GM21717 (cell line): ENCODE measurements around the gene CXCL16.
"Not testable (repeated sequence)": the region's sequence is repeated elsewhere in the genome, so short reads cannot be mapped to it uniquely, and the experiment has no call there.

Experiments
- ATAC-seq: cut with Tn5 transposase; IDR thresholded peaks from one replicate; pipeline ENCODE4 v1.9.1; 2021; ENCODE audit warnings: mild to moderate bottlenecking, moderate library complexity; ENCODE audit not compliant: unreplicated experiment

The CXCL16 gene

DNA sequence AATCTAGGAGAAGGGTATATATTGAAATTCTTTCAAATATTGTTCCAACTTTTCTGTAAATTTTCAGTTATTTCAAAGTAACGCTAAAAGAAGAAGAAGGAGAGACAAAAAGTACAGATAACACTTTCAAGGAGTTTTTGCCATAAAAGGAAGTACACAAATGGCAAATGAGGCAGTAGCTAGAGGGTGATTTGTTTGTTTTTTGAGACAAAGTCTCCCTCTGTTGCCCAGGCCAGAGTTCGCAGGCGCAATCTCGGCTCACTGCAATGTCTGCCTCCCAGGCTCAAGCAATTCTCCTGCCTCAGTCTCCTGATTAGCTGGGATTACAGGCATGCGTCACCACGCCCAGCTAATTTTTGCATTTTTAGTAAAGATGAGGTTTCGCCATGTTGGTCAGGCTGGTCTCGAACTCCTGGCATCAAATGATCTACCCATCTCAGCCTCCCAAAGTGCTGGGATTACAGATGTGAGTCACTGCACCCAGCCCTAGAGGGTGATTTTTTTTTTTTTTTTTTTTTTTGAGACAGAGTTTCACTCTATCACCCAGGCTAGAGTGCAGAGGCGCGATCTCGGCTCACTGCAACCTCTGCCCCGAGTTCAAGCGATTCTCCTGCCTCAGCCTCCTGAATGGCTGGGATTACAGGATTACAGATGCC is 40.2 kb downstream of the CXCL16 start:
- ATAC-seq: not testable (repeated sequence)

DNA sequence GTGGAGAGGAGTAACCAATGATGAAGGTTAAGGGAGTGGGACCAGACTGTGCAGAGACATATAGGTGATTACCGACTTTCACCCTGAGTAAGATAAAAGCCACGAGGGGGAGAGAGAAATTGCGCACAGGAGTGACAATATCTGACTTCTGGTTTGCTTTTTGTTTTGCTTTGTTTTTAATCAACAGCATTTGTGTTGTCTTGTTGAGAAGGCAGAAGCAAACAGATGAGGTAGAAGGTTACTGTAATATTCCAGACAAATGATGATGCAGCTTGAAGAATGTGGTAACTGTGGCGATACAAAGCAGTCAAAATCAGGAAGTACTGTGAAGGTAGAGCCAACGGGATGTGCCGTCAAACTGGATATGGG is 43.3 kb downstream of the CXCL16 start:
- ATAC-seq: no peak

DNA sequence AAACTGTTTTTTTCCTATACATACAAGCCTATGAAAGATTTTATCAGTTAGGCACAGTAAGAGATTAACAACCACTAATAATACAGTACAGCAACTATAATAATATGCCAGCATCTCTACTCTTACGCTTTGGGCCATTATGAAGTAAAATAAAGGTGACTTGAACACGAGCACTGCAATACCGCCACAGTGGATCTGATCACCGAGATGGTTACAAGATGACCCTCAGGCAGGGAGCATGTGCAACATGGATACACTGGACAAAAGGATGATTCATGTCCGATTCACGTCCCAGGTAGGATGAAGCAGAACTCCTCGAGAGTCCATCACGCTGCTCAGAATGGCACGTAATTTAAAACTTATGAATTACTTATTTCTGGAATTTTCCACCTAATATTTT is 46.3 kb downstream of the CXCL16 start:
- no peak for ATAC-seq

DNA sequence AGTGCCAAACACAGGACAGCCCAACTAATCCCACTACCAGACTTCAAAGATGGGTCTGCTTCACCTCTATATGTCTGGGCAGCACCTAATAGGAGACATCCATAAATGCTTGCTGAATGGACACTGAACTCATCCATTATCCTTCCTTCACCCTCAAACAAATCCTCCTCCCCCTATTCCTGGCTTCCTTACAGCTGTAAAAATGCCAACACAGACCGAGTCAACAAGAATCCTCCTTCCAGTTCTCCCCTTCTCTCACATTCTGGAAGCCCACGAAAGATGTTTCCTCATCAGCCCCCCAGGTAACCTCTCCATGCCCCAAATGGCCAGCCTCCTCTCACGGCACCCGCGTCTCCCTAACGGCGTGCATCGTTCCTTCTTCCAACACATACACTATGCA is 48.0 kb downstream of the CXCL16 start:
- no peak for ATAC-seq

DNA sequence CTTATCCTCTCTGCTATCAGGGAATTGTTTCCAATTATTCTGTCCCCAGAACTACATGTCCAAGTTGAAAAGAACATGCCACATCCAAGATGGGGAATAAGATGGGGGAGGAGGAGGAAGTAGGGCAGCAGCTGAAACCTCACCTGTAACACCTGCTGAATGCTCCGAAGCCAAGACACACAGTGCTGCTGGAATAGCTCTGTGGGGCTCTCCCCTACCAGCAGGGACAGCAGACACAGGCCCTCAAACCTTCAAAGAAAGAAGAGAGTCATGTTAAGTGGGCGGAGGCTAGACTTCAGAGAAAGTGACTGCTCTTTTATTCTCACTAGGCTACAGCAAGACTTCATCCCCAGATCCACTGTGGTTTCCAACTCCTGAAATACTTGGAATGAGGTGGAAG is 49.0 kb downstream of the CXCL16 start:
- no peak for ATAC-seq

DNA sequence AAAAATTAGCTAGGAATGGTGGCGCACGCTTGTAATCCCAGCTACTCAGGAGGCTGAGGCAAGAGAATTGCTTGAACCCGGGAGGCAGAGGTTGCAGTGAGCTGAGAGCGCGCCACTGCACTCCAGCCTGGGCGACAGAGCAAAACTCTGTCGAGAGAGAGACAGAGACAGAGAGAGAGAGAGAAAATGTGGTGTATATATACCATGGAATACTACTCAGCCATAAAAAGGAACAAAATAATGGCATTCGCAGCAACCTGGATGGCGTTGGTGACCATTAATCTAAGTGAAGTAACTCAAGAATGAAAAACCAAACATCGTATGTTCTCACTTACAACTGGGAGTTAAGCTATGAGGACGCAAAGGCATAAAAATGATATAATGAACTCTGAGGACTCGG is 49.9 kb downstream of the CXCL16 start:
- not testable (repeated sequence) for ATAC-seq

DNA sequence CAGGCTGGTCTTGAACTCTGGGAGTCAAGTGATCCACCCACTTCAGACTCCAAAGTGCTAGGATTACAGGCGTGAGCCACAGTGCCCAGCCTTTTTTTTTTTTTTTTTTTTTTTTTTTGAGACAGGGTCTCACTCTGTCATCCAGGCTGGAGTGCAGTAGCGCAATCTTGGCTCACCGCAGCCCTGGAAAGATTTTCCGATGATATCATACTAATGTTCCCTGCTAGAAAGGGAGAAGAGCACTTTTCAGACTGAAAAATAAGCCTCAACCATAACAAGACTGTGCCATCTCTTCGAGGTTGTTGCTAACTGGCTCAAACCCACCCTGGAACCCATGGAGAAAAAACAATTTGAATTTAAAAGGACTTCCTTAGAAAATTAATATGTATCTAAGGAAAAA is 56.0 kb downstream of the CXCL16 start:
- ATAC-seq: not testable (repeated sequence)
